HepG2 (cell line): Measurements from ENCODE around the gene RNF8. TPM values are rescaled to one million over a fixed set of nuclear protein-coding genes. Genes with fewer than 3 reads are reported as not detected.

Experiments used
- ATAC-seq: fragments of 200-7000 bp; cut with Tn5 transposase; 3 replicates; pipeline ENCODE4 v1.9.1; 2020; ENCODE audit warnings: mild to moderate bottlenecking, moderate library complexity
- BruUV-seq: library from RNA; stranded (reverse); fragments of 400-500 nt; replicated peaks from 2 replicates; lab custom pipeline; 2021; lab: Mats Ljungman, UMichigan
- CTCF ChIA-PET: fragments of 300-600 bp; formaldehyde crosslinking; extraction: SDS; loops from one replicate; lab custom pipeline; 2021; ENCODE audit warnings: low total read pairs, inconsistent platforms, low intra/inter-chr PET ratio; lab: Yijun Ruan, JAX
- POLR2A ChIA-PET: fragments of 350-600 bp; sonication (Branson Sonifier 250); formaldehyde crosslinking; loops from one replicate; lab custom pipeline; 2020; ENCODE audit warnings: antibody characterized with exemption, inconsistent platforms; lab: Yijun Ruan, JAX
- DNase-seq: peaks from one replicate; pipeline ENCODE4 v3.0.0-alpha.2; 2015; ENCODE audit warnings: low spot score
- FAIRE-seq: peaks from 3 replicates; lab custom pipeline; 2011; peaks lifted over from hg19 to GRCh38; lab: Jason Lieb, UNC
- H2AFZ ChIP-seq: one replicate; pipeline ENCODE4 v1.6.1; 2011; ENCODE audit warnings: low read length, inconsistent platforms
- H3K27ac ChIP-seq: fragments of 300-600 bp; 3 replicates; pipeline ENCODE4 v1.8.0; 2011; ENCODE audit warnings: mixed run types, mild to moderate bottlenecking, mixed read lengths, low read length, inconsistent platforms; ENCODE audit not compliant: insufficient read depth; ENCODE audit errors: extremely low read length
- H3K27me3 ChIP-seq, 2 experiments: fragments of 200-600 bp in 1 of 2; 2 replicates in 1 of 2; 3 replicates in 1 of 2; pipeline versions ENCODE4 v1.6.0 to v1.8.0; 2011; ENCODE audit warnings: low read length in 2 of 2, mild to moderate bottlenecking in 2 of 2, moderate library complexity in 2 of 2, inconsistent platforms in 1 of 2; ENCODE audit not compliant: insufficient read depth in 2 of 2, control insufficient read depth in 1 of 2
- H3K36me3 ChIP-seq, 2 experiments: fragments of 200-600 bp in 1 of 2; replicated peaks in 1 of 2; 2 replicates in 1 of 2; 3 replicates in 1 of 2; pipeline versions ENCODE4 v1.5.1 to v1.8.0; 2011; ENCODE audit warnings: low read length in 2 of 2, inconsistent platforms in 1 of 2; ENCODE audit not compliant: insufficient read depth in 2 of 2, control insufficient read depth in 1 of 2
- H3K4me1 ChIP-seq: 2 replicates; pipeline ENCODE4 v1.5.1; 2012; ENCODE audit warnings: low read length, inconsistent platforms; ENCODE audit not compliant: insufficient read depth
- H3K4me2 ChIP-seq: 2 replicates; pipeline ENCODE4 v1.6.0; 2011; ENCODE audit warnings: low read depth, low read length, inconsistent platforms
- H3K4me3 ChIP-seq, 3 experiments: fragments of 200-600 bp in 1 of 3; sonication (generic), shearing (Covaris generic) in 1 of 3; replicated peaks in 1 of 3; 2 replicates each; pipeline ENCODE4 v1.5.1; 2011 to 2016; ENCODE audit warnings: low read length in 3 of 3, inconsistent platforms in 2 of 3, low read depth in 2 of 3, mild to moderate bottlenecking in 2 of 3, control low read depth in 1 of 3, mixed read lengths in 1 of 3; ENCODE audit not compliant: insufficient read depth in 1 of 3
- H3K79me2 ChIP-seq: one replicate; pipeline ENCODE4 v1.6.1; 2011; ENCODE audit warnings: low read length, inconsistent platforms; ENCODE audit not compliant: insufficient read depth
- H3K9ac ChIP-seq: 2 replicates; pipeline ENCODE4 v1.6.0; 2011; ENCODE audit warnings: mild to moderate bottlenecking, low read depth, low read length, inconsistent platforms; ENCODE audit not compliant: insufficient read depth
- H3K9me3 ChIP-seq: 2 replicates; pipeline ENCODE4 v1.5.1; 2012; ENCODE audit warnings: mild to moderate bottlenecking, low read length
- H4K20me1 ChIP-seq: 2 replicates; pipeline ENCODE4 v1.6.0; 2011; ENCODE audit warnings: inconsistent platforms, mild to moderate bottlenecking, low read length, moderate library complexity; ENCODE audit not compliant: insufficient read depth
- HNF4G ChIP-seq, 2 experiments: sonication (generic) in 1 of 2; formaldehyde crosslinking in 1 of 2; IDR thresholded peaks; 2 replicates each; pipeline versions ENCODE4 v1.4.0 to v1.6.1; 2011 to 2020; ENCODE audit warnings: borderline replicate concordance in 2 of 2, low read depth in 2 of 2, mild to moderate bottlenecking in 2 of 2, low read length in 1 of 2, missing genetic modification reagents in 1 of 2, moderate library complexity in 1 of 2
- MTF2 ChIP-seq: sonication (generic); formaldehyde crosslinking; IDR thresholded peaks from 2 replicates; pipeline ENCODE4 v1.5.0; 2020; ENCODE audit warnings: missing genetic modification reagents, borderline replicate concordance
- RBAK ChIP-seq: sonication (generic); formaldehyde crosslinking; IDR thresholded peaks from 2 replicates; pipeline ENCODE4 v1.5.1; 2020; ENCODE audit warnings: mild to moderate bottlenecking, missing genetic modification reagents
- SOX6 ChIP-seq, 2 experiments: fragments of 450-650 bp in 1 of 2; sonication (generic) in 1 of 2; formaldehyde crosslinking in 1 of 2; IDR thresholded peaks; 2 replicates each; pipeline versions ENCODE4 v1.4.0 to v1.6.1; 2017 to 2020; ENCODE audit warnings: antibody characterized with exemption in 1 of 2, mild to moderate bottlenecking in 1 of 2, missing genetic modification reagents in 1 of 2
- ZNF383 ChIP-seq: sonication (generic); formaldehyde crosslinking; IDR thresholded peaks from 2 replicates; pipeline ENCODE4 v1.4.0; 2020; ENCODE audit warnings: missing genetic modification reagents, mild to moderate bottlenecking, borderline replicate concordance
- ZNF674 ChIP-seq: sonication (generic); formaldehyde crosslinking; IDR thresholded peaks from 2 replicates; pipeline ENCODE4 v1.5.0; 2020; ENCODE audit warnings: low read depth, mild to moderate bottlenecking, missing genetic modification reagents
- ZNF83 ChIP-seq: sonication (generic); formaldehyde crosslinking; IDR thresholded peaks from 2 replicates; pipeline ENCODE4 v1.4.0; 2020; ENCODE audit warnings: missing genetic modification reagents, mild to moderate bottlenecking, borderline replicate concordance
- WGBS: methylation state at CpG from one replicate; pipeline ENCODE4 v1.1.6; 2017; ENCODE audit warnings: low lambda C conversion rate; 5-methylcytosine and 5-hydroxymethylcytosine counted together
- in situ Hi-C: cut with HindIII; loops from 2 replicates; pipeline ENCODE4 v1.10.0; 2017; ENCODE audit warnings: low pct_unique_long_range_greater_than_20kb; ENCODE audit not compliant: extremely low pct_ligation_motif_present
- intact Hi-C: fragments of 100-400 bp; cut with micrococcal nuclease; formaldehyde crosslinking; loops from one replicate; pipeline ENCODE4 v1.10.0; 2022; ENCODE audit not compliant: unreplicated experiment
- polyA plus RNA-seq, 8 experiments: library from polyadenylated mRNA; depleted of rRNA in 3 of 8; stranded (reverse) in 7 of 8; unstranded in 1 of 8; fragments of >200 nt; fragmentation: Illumina TruSeq in 4 of 8; extraction: Trizol in 4 of 8; gene quantifications; 2 replicates each; pipeline versions ENCODE4 v1.2.1 to v1.2.3, GENCODE V29; 2011 to 2016; ENCODE audit warnings: low read depth in 4 of 8, missing spikeins in 1 of 8, mixed read lengths in 1 of 8; ENCODE audit not compliant: insufficient read depth in 1 of 8
- total RNA-seq, 5 experiments: library from RNA; depleted of rRNA; stranded (reverse); fragments of >200 nt; fragmentation: Illumina TruSeq; extraction: Trizol; gene quantifications; 2 replicates each; pipeline ENCODE4 v1.2.3, GENCODE V29; 2016; ENCODE audit warnings: low read depth in 1 of 5
- TF ChIP-seq, protein P1 (sequence below): sonication (generic); formaldehyde crosslinking; IDR thresholded peaks from 2 replicates; pipeline ENCODE4 v1.5.0; 2020; ENCODE audit warnings: missing genetic modification reagents
- TF ChIP-seq, protein P2 (sequence below): sonication (generic); formaldehyde crosslinking; conservative IDR thresholded peaks from 2 replicates; pipeline ENCODE4 v1.8.1; 2023; ENCODE audit warnings: missing genetic modification reagents
- TF ChIP-seq, protein P3 (sequence below): sonication (generic); formaldehyde crosslinking; IDR thresholded peaks from 2 replicates; pipeline ENCODE4 v1.5.0; 2020; ENCODE audit warnings: missing genetic modification reagents

RNF8 gene
- total and polyA plus RNA-seq, 2 of the 13 experiments (the other 11 are each of a cell fraction or from before 2014, with no cell fraction given) = 21.8 to 47.6 TPM

DNA sequence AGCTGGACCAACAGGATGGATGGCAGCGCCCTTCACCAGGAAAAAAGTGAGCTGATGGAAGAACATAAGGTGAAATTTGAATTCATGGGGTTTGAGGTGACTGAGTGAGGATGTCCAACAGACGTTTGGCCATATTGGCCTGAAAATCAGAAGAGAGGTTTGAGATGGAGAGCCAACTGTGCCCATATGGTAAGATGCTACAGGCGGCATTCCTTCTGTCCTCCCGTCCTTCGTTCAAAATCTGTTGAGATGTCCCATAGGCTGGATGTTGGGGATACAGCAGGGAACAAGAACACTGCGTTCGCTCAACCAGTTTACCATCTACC is 78.8 kb downstream of the RNF8 start:
- POLR2A ChIA-PET = interaction anchor here (0.6 to 1.3 kb wide), 5 partner anchors 14 to 67 kb away, joined by 3 to 4 read pairs (median 3); partner anchors contain the start of gene CCDC167
- DNase-seq (no peak), FAIRE-seq (no peak), ATAC-seq (peak; percentile 7)
- Histone ChIP-seq H3K9ac (peak overlapping the region; percentile 86), H3K27me3 (no peaks in the 10 kb centered on the region; a peak in 1 of 5 replicates), H3K4me3 (peak overlapping the region; percentile 87 to 98 (median 90)), H2AFZ (peak overlapping the region; percentile 100), H3K79me2 (peaks cover 22% of the 10 kb centered on the region), H3K36me3 (peaks cover 6 to 17% of the 10 kb centered on the region in 2 experiments), H3K27ac (peak overlapping the region; percentile 67), H3K4me1 (peaks cover 23% of the 10 kb centered on the region), H3K9me3 (no peaks in the 10 kb centered on the region), H4K20me1 (no peaks in the 10 kb centered on the region), H3K4me2 (peak overlapping the region; percentile 99)
- TSS peak; percentile 99 for BruUV-seq
- in situ Hi-C loops (no loop called here), intact Hi-C loops (loop anchor here (2.0 to 5.0 kb wide), 2 partner anchors 64 to 105 kb away; no protein-coding TSS in a partner anchor)
- WGBS = 18% methylated on average over 7 of the region's 7 CpGs
- CTCF ChIA-PET = no interaction called here
- no peak for TF ChIP-seq RBAK (CRISPR knock-in tag)
- TF ChIP-seq MTF2 = peak; percentile 51; the same call in 1 of the 2 replicates
- TF ChIP-seq HNF4G (IDR thresholded peaks at IDR 0.05; ENCODE audit: borderline replicate concordance, low read depth, low read length) = no peak
- 0 out of 2 replicates have a peak, but pooled peaks have one; percentile 0 for TF ChIP-seq HNF4G (CRISPR knock-in tag; IDR thresholded peaks at IDR 0.05; ENCODE audit: borderline replicate concordance, low read depth)
- 0 out of 2 replicates have a peak, but pooled peaks have one; percentile 20 for TF ChIP-seq ZNF383 (CRISPR knock-in tag)
- TF ChIP-seq, protein P1, sequence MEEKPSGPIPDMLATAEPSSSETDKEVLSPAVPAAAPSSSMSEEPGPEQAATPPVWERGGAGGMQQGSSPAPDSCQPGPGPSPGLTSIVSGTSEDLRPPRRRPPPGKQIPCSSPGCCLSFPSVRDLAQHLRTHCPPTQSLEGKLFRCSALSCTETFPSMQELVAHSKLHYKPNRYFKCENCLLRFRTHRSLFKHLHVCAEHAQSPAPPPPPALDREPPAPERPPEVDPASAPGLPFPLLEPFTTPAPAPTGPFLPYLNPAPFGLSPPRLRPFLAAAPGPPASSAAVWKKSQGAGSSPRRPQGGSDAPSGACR (CRISPR knock-in tag) = 0 out of 2 replicates have a peak, but pooled peaks have one; percentile 17
- TF ChIP-seq, protein P2, sequence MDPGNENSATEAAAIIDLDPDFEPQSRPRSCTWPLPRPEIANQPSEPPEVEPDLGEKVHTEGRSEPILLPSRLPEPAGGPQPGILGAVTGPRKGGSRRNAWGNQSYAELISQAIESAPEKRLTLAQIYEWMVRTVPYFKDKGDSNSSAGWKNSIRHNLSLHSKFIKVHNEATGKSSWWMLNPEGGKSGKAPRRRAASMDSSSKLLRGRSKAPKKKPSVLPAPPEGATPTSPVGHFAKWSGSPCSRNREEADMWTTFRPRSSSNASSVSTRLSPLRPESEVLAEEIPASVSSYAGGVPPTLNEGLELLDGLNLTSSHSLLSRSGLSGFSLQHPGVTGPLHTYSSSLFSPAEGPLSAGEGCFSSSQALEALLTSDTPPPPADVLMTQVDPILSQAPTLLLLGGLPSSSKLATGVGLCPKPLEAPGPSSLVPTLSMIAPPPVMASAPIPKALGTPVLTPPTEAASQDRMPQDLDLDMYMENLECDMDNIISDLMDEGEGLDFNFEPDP (CRISPR knock-in tag) = peak; percentile 80; the same call in 1 of the 2 replicates
- TF ChIP-seq SOX6 (IDR thresholded peaks at IDR 0.05) = no peak
- TF ChIP-seq SOX6 (CRISPR knock-in tag; IDR thresholded peaks at IDR 0.05) = no peak
- TF ChIP-seq ZNF83 (CRISPR knock-in tag) = 0 out of 2 replicates have a peak, but pooled peaks have one; percentile 18
- TF ChIP-seq ZNF674 (CRISPR knock-in tag) = 0 out of 2 replicates have a peak, but pooled peaks have one; percentile 36
- TF ChIP-seq, protein P3, sequence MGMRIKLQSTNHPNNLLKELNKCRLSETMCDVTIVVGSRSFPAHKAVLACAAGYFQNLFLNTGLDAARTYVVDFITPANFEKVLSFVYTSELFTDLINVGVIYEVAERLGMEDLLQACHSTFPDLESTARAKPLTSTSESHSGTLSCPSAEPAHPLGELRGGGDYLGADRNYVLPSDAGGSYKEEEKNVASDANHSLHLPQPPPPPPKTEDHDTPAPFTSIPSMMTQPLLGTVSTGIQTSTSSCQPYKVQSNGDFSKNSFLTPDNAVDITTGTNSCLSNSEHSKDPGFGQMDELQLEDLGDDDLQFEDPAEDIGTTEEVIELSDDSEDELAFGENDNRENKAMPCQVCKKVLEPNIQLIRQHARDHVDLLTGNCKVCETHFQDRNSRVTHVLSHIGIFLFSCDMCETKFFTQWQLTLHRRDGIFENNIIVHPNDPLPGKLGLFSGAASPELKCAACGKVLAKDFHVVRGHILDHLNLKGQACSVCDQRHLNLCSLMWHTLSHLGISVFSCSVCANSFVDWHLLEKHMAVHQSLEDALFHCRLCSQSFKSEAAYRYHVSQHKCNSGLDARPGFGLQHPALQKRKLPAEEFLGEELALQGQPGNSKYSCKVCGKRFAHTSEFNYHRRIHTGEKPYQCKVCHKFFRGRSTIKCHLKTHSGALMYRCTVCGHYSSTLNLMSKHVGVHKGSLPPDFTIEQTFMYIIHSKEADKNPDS (CRISPR knock-in tag) = 0 out of 2 replicates have a peak, but pooled peaks have one; percentile 24
